ENCODE data around the gene LEPROT.

- TF ChIP-seq, protein P1, sequence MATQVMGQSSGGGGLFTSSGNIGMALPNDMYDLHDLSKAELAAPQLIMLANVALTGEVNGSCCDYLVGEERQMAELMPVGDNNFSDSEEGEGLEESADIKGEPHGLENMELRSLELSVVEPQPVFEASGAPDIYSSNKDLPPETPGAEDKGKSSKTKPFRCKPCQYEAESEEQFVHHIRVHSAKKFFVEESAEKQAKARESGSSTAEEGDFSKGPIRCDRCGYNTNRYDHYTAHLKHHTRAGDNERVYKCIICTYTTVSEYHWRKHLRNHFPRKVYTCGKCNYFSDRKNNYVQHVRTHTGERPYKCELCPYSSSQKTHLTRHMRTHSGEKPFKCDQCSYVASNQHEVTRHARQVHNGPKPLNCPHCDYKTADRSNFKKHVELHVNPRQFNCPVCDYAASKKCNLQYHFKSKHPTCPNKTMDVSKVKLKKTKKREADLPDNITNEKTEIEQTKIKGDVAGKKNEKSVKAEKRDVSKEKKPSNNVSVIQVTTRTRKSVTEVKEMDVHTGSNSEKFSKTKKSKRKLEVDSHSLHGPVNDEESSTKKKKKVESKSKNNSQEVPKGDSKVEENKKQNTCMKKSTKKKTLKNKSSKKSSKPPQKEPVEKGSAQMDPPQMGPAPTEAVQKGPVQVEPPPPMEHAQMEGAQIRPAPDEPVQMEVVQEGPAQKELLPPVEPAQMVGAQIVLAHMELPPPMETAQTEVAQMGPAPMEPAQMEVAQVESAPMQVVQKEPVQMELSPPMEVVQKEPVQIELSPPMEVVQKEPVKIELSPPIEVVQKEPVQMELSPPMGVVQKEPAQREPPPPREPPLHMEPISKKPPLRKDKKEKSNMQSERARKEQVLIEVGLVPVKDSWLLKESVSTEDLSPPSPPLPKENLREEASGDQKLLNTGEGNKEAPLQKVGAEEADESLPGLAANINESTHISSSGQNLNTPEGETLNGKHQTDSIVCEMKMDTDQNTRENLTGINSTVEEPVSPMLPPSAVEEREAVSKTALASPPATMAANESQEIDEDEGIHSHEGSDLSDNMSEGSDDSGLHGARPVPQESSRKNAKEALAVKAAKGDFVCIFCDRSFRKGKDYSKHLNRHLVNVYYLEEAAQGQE (IDR thresholded peaks at IDR 0.05), result no peak
- TF ChIP-seq, protein P2, sequence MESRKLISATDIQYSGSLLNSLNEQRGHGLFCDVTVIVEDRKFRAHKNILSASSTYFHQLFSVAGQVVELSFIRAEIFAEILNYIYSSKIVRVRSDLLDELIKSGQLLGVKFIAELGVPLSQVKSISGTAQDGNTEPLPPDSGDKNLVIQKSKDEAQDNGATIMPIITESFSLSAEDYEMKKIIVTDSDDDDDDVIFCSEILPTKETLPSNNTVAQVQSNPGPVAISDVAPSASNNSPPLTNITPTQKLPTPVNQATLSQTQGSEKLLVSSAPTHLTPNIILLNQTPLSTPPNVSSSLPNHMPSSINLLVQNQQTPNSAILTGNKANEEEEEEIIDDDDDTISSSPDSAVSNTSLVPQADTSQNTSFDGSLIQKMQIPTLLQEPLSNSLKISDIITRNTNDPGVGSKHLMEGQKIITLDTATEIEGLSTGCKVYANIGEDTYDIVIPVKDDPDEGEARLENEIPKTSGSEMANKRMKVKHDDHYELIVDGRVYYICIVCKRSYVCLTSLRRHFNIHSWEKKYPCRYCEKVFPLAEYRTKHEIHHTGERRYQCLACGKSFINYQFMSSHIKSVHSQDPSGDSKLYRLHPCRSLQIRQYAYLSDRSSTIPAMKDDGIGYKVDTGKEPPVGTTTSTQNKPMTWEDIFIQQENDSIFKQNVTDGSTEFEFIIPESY (IDR thresholded peaks at IDR 0.05), result no peak
- no peak for TF ChIP-seq ATF3 (IDR thresholded peaks at IDR 0.05)
- TF ChIP-seq, protein P3, sequence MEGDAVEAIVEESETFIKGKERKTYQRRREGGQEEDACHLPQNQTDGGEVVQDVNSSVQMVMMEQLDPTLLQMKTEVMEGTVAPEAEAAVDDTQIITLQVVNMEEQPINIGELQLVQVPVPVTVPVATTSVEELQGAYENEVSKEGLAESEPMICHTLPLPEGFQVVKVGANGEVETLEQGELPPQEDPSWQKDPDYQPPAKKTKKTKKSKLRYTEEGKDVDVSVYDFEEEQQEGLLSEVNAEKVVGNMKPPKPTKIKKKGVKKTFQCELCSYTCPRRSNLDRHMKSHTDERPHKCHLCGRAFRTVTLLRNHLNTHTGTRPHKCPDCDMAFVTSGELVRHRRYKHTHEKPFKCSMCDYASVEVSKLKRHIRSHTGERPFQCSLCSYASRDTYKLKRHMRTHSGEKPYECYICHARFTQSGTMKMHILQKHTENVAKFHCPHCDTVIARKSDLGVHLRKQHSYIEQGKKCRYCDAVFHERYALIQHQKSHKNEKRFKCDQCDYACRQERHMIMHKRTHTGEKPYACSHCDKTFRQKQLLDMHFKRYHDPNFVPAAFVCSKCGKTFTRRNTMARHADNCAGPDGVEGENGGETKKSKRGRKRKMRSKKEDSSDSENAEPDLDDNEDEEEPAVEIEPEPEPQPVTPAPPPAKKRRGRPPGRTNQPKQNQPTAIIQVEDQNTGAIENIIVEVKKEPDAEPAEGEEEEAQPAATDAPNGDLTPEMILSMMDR (IDR thresholded peaks at IDR 0.05; ENCODE audit: low read depth, low read length, missing input control), result no peak
- no peak for TF ChIP-seq HNF4G (IDR thresholded peaks at IDR 0.05)
- no peak for TF ChIP-seq GABPA (IDR thresholded peaks at IDR 0.05 in 1 of 2, conservative IDR thresholded peaks at IDR 0.05 in 1 of 2)
- no peak for TF ChIP-seq TAF1 (conservative IDR thresholded peaks at IDR 0.05)
- TF ChIP-seq YY1 (IDR thresholded peaks at IDR 0.05), result no peak
Measured at GRCh38 chr1:65435987-65436386, 15.5 kb downstream of the LEPROT start.

Data from liver (tissue), 3 donors.